ENCODE results near the gene ZNF222. TPM values are rescaled to one million over a fixed set of nuclear protein-coding genes. Genes with fewer than 3 reads are reported as not detected.

Gene ZNF222
- total RNA-seq, 1 donor from 2014 or later, result 6.5 TPM

GRCh38 chr19:44051650-44052402, 26.6 kb downstream of the ZNF222 start, which contains the start of gene ZNF223:
ZNF223 (plus strand) TSS chr19:44052036; CDS start chr19:44055177, 3,141 bp downstream.
- peaks cover 3% of the 10 kb centered on the region for H3K27me3 Mint-ChIP-seq (ENCODE audit: unreplicated experiment)
- peak within 1 kb of the TSS; percentile 97 for H3K27ac Mint-ChIP-seq (ENCODE audit: unreplicated experiment)
- H3K4me3 Mint-ChIP-seq (ENCODE audit: unreplicated experiment), result peak within 1 kb of the TSS; percentile 99
- TF ChIP-seq CTCF (IDR thresholded peaks at IDR 0.05; ENCODE audit: unreplicated experiment), result no peak
- H3K4me1 Mint-ChIP-seq (ENCODE audit: unreplicated experiment), result peaks cover 15% of the 10 kb centered on the region
- H3K9me3 Mint-ChIP-seq (ENCODE audit: unreplicated experiment), result no peaks in the 10 kb centered on the region
- DNase-seq (ENCODE audit: low spot score), result peak; percentile 79
- peaks cover 19% of the 10 kb centered on the region for H3K36me3 Mint-ChIP-seq (ENCODE audit: low read depth, unreplicated experiment)

GRCh38 chr19:44055870-44056269, 30.7 kb downstream of the ZNF222 start:
- peaks cover 49% of the 10 kb centered on the region for H3K36me3 Mint-ChIP-seq (ENCODE audit: low read depth, unreplicated experiment)
- peaks cover 1% of the 10 kb centered on the region for H3K27me3 Mint-ChIP-seq (ENCODE audit: unreplicated experiment)
- no peak overlapping the region for H3K27ac Mint-ChIP-seq (ENCODE audit: unreplicated experiment)

GRCh38 chr19:44059229-44059628, 34.0 kb downstream of the ZNF222 start:
- Mint-ChIP-seq H3K27me3 (ENCODE audit: unreplicated experiment) (peaks cover 1% of the 10 kb centered on the region), H3K4me3 (ENCODE audit: unreplicated experiment) (no peak overlapping the region), H3K4me1 (ENCODE audit: unreplicated experiment) (no peaks in the 10 kb centered on the region), H3K27ac (ENCODE audit: unreplicated experiment) (no peak overlapping the region), H3K36me3 (ENCODE audit: low read depth, unreplicated experiment) (peaks cover 75% of the 10 kb centered on the region), H3K9me3 (ENCODE audit: unreplicated experiment) (no peaks in the 10 kb centered on the region)
- no peak for TF ChIP-seq CTCF (IDR thresholded peaks at IDR 0.05; ENCODE audit: unreplicated experiment)
- DNase-seq (ENCODE audit: low spot score), result no peak

More at GRCh38 chr19:44055870-44056269, 30.7 kb downstream of the ZNF222 start:
- no peak for DNase-seq (ENCODE audit: low spot score)
- Mint-ChIP-seq H3K9me3 (ENCODE audit: unreplicated experiment) (no peaks in the 10 kb centered on the region), H3K4me1 (ENCODE audit: unreplicated experiment) (peaks cover 15% of the 10 kb centered on the region), H3K4me3 (ENCODE audit: unreplicated experiment) (peak overlapping the region; percentile 47)
- TF ChIP-seq CTCF (IDR thresholded peaks at IDR 0.05; ENCODE audit: unreplicated experiment), result no peak

GRCh38 chr19:44061038-44061437, 35.9 kb downstream of the ZNF222 start:
- Mint-ChIP-seq H3K4me3 (ENCODE audit: unreplicated experiment) (peak overlapping the region; percentile 79), H3K27ac (ENCODE audit: unreplicated experiment) (no peak overlapping the region), H3K4me1 (ENCODE audit: unreplicated experiment) (no peaks in the 10 kb centered on the region), H3K9me3 (ENCODE audit: unreplicated experiment) (peaks cover under 1% of the 10 kb centered on the region), H3K36me3 (ENCODE audit: low read depth, unreplicated experiment) (peaks cover 73% of the 10 kb centered on the region), H3K27me3 (ENCODE audit: unreplicated experiment) (peaks cover 1% of the 10 kb centered on the region)
- no peak for TF ChIP-seq CTCF (IDR thresholded peaks at IDR 0.05; ENCODE audit: unreplicated experiment)
- DNase-seq (ENCODE audit: low spot score), result no peak

GRCh38 chr19:44066305-44066704, 41.1 kb downstream of the ZNF222 start:
- H3K4me3 Mint-ChIP-seq (ENCODE audit: unreplicated experiment), result peak overlapping the region; percentile 85
- DNase-seq (ENCODE audit: low spot score), result no peak
- peaks cover 5% of the 10 kb centered on the region for H3K27me3 Mint-ChIP-seq (ENCODE audit: unreplicated experiment)
- H3K4me1 Mint-ChIP-seq (ENCODE audit: unreplicated experiment), result peaks cover 4% of the 10 kb centered on the region
- no peak for TF ChIP-seq CTCF (IDR thresholded peaks at IDR 0.05; ENCODE audit: unreplicated experiment)
- no peak overlapping the region for H3K27ac Mint-ChIP-seq (ENCODE audit: unreplicated experiment)
- peaks cover 68% of the 10 kb centered on the region for H3K36me3 Mint-ChIP-seq (ENCODE audit: low read depth, unreplicated experiment)
- peaks cover 9% of the 10 kb centered on the region for H3K9me3 Mint-ChIP-seq (ENCODE audit: unreplicated experiment)
